Nephron progenitor cell (in vitro differentiated cells): ENCODE results near the gene TRIM67.

Experiments
- DNase-seq: peaks from one replicate; pipeline ENCODE4 v3.0.0; 2021
- H3K27ac Mint-ChIP-seq: 2 replicates; pipeline ENCODE4 v1.8.0; 2021; ENCODE audit warnings: mild to moderate bottlenecking, moderate library complexity, mixed read lengths
- H3K27me3 Mint-ChIP-seq: 2 replicates; pipeline ENCODE4 v1.8.0; 2021; ENCODE audit warnings: mild to moderate bottlenecking, low read depth, mixed read lengths; ENCODE audit not compliant: poor library complexity
- H3K36me3 Mint-ChIP-seq: 2 replicates; pipeline ENCODE4 v1.8.0; 2021; ENCODE audit warnings: low read depth, mixed read lengths
- H3K4me1 Mint-ChIP-seq: 2 replicates; pipeline ENCODE4 v1.8.0; 2021; ENCODE audit warnings: mixed read lengths
- H3K4me3 Mint-ChIP-seq: 2 replicates; pipeline ENCODE4 v1.8.0; 2021; ENCODE audit warnings: mild to moderate bottlenecking, moderate library complexity, mixed read lengths
- H3K9me3 Mint-ChIP-seq: 2 replicates; pipeline ENCODE4 v1.8.0; 2021; ENCODE audit warnings: mild to moderate bottlenecking, moderate library complexity, mixed read lengths
- CTCF ChIP-seq: fragments of 200-600 bp; sonication (generic); IDR thresholded peaks from 2 replicates; pipeline ENCODE4 v1.5.0; 2021; ENCODE audit warnings: antibody characterized with exemption

TRIM67 gene

DNA sequence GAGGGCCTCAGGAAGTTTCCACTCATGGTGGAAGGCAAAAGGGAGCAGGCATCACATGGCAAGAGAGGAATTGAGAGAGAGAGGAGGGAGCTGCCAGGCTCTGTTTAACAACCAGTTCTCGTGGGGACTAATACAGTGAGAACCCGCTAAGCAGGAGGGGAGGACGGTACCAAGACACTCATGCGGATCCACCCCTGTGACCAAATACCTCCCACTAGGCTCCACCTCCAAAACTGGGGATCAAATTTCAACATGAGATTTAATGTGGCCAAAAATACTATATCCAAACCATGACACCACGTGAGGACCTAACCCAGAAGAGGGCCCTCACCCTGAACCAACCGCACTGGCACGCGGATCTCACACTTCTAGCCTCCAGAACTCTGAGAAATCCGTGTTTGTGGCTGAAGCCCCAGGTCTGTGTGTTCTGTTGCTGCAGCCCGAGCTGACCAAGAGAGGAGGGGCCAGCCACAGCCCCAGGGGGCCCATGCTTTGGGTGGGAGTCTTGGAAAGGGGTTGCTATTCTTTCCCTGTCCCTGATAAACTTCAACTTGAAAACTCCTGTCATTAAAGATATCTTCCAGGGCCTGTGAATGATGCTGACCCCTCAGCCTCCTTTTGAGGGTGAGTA lies 32.0 kb downstream of the TRIM67 start:
- TF ChIP-seq CTCF, result no peak
- no peaks in the 10 kb centered on the region for H3K36me3 Mint-ChIP-seq
- H3K9me3 Mint-ChIP-seq, result peaks cover 13% of the 10 kb centered on the region
- peaks cover 8% of the 10 kb centered on the region for H3K4me1 Mint-ChIP-seq
- H3K4me3 Mint-ChIP-seq, result no peak overlapping the region
- H3K27me3 Mint-ChIP-seq, result peaks cover 60% of the 10 kb centered on the region
- no peak overlapping the region for H3K27ac Mint-ChIP-seq
- DNase-seq, result no peak

DNA sequence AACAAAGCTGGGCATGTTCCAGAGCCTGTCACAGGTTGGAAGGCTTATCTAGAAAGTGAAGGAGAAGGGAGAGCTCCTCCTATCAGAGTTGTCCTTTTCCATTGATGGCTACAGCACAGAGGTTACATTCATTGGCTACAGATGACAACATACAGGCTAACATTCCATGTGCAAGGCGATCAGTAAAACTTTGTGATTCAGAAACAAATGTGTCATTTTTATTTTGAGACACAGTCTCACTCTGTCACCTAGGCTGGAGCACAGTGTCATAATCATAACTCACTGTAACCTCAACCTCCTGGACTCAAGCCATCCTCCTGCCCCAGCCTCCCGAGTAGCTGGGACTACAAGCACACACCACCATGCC lies 32.6 kb downstream of the TRIM67 start:
- H3K27me3 Mint-ChIP-seq, result peaks cover 64% of the 10 kb centered on the region

GRCh38 chr1:231194843-231195516 lies 33.1 kb downstream of the TRIM67 start:
- peaks cover 1% of the 10 kb centered on the region for H3K9me3 Mint-ChIP-seq
- no peaks in the 10 kb centered on the region for H3K36me3 Mint-ChIP-seq
- TF ChIP-seq CTCF, result no peak
- peaks cover 8% of the 10 kb centered on the region for H3K4me1 Mint-ChIP-seq
- DNase-seq, result no peak
- H3K4me3 Mint-ChIP-seq, result no peak overlapping the region
- peaks cover 68% of the 10 kb centered on the region for H3K27me3 Mint-ChIP-seq
- no peak overlapping the region for H3K27ac Mint-ChIP-seq

More for the DNA sequence above, 32.6 kb downstream of the TRIM67 start:
- H3K9me3 Mint-ChIP-seq, result peaks cover 6% of the 10 kb centered on the region
- no peak overlapping the region for H3K27ac Mint-ChIP-seq
- DNase-seq, result no peak
- H3K4me3 Mint-ChIP-seq, result no peak overlapping the region
- H3K36me3 Mint-ChIP-seq, result no peaks in the 10 kb centered on the region
- peaks cover 8% of the 10 kb centered on the region for H3K4me1 Mint-ChIP-seq
- no peak for TF ChIP-seq CTCF

- no peaks in the 10 kb centered on the region for H3K36me3 Mint-ChIP-seq
- no peak for DNase-seq
- no peaks in the 10 kb centered on the region for H3K9me3 Mint-ChIP-seq
- peaks cover 8% of the 10 kb centered on the region for H3K4me1 Mint-ChIP-seq
- H3K4me3 Mint-ChIP-seq, result no peak overlapping the region
- TF ChIP-seq CTCF, result no peak
- H3K27ac Mint-ChIP-seq, result no peak overlapping the region
- peaks cover 72% of the 10 kb centered on the region for H3K27me3 Mint-ChIP-seq
These were observed 34.4 kb downstream of the TRIM67 start for GRCh38 chr1:231196307-231196706.

DNA sequence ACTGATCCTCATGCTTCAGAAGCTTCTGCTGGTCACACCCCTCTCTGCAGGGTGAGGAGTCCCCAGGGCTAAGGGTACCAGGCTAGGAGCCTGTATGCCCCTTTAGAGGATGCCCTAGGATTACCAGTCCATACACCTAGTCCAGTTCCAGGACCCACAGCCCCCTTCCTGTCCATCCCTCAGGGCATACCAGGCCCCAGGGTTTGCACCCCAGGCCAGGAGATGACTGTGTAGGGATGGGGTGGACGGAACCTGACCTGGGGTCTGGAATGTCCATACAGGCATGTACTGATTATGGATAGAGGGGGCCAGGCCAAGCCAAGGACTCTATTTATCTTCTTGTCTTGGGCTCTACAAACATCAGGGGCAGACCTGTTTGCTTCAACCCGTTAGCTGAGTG lies 34.9 kb downstream of the TRIM67 start:
- Mint-ChIP-seq H3K27ac (no peak overlapping the region), H3K4me1 (peaks cover 11% of the 10 kb centered on the region), H3K36me3 (no peaks in the 10 kb centered on the region), H3K27me3 (peaks cover 77% of the 10 kb centered on the region), H3K9me3 (no peaks in the 10 kb centered on the region), H3K4me3 (no peak overlapping the region)
- TF ChIP-seq CTCF, result no peak
- DNase-seq, result no peak

DNA sequence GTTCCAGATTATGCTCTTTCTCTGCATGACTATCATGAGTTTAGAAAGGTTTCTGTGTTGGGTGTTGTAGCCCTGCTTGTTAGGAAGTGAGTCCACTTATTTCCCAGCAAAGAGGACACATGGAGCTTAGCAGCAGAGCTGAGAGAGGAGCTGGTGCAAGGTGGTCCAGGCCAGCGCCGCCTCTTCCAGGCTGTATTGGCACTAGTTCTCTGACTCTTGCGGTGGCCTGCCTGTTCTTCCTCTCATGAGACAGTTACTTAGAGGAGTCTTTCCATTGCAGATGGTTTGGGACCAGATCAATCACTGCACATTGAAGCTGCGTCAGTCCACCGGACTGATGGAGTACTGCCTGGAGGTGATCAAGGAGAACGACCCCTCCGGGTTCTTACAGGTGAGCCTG lies 38.0 kb downstream of the TRIM67 start:
- Mint-ChIP-seq H3K4me1 (peaks cover 25% of the 10 kb centered on the region), H3K27ac (no peak overlapping the region), H3K27me3 (peaks cover 88% of the 10 kb centered on the region), H3K4me3 (no peak overlapping the region), H3K36me3 (no peaks in the 10 kb centered on the region), H3K9me3 (no peaks in the 10 kb centered on the region)
- TF ChIP-seq CTCF, result no peak
- no peak for DNase-seq
